ENCODE measurements around the gene SAMD15.

Gene SAMD15

GRCh38 chr14:77424862-77425261, 47.7 kb downstream of the SAMD15 start:
- Mint-ChIP-seq H3K9me3 (peaks cover 14% of the 10 kb centered on the region), H3K27me3 (ENCODE audit: low read depth, poor library complexity) (peaks cover 3% of the 10 kb centered on the region), H3K27ac (no peak overlapping the region), H3K36me3 (ENCODE audit: low read depth) (peaks cover 88% of the 10 kb centered on the region), H3K4me1 (no peaks in the 10 kb centered on the region), H3K4me3 (no peak overlapping the region)
- no peak for DNase-seq
- TF ChIP-seq CTCF (IDR thresholded peaks at IDR 0.05), result no peak

- Mint-ChIP-seq H3K9me3 (no peaks in the 10 kb centered on the region), H3K27ac (no peak overlapping the region), H3K4me1 (no peaks in the 10 kb centered on the region), H3K36me3 (ENCODE audit: low read depth) (peaks cover 84% of the 10 kb centered on the region), H3K4me3 (no peak overlapping the region), H3K27me3 (ENCODE audit: low read depth, poor library complexity) (peaks cover 3% of the 10 kb centered on the region)
- DNase-seq, result no peak
- TF ChIP-seq CTCF (IDR thresholded peaks at IDR 0.05), result no peak
Observed at GRCh38 chr14:77426396-77426795, 49.2 kb downstream of the SAMD15 start.

- Mint-ChIP-seq H3K27ac (no peak overlapping the region), H3K27me3 (ENCODE audit: low read depth, poor library complexity) (no peaks in the 10 kb centered on the region), H3K36me3 (ENCODE audit: low read depth) (peaks cover 47% of the 10 kb centered on the region), H3K4me1 (no peaks in the 10 kb centered on the region), H3K9me3 (no peaks in the 10 kb centered on the region), H3K4me3 (no peak overlapping the region)
- TF ChIP-seq CTCF (IDR thresholded peaks at IDR 0.05), result no peak
- DNase-seq, result no peak
Observed at GRCh38 chr14:77436042-77436441, 58.9 kb downstream of the SAMD15 start.

- H3K4me3 Mint-ChIP-seq, result no peak overlapping the region
- no peak for DNase-seq
- H3K9me3 Mint-ChIP-seq, result no peaks in the 10 kb centered on the region
- peaks cover 56% of the 10 kb centered on the region for H3K36me3 Mint-ChIP-seq (ENCODE audit: low read depth)
- no peaks in the 10 kb centered on the region for H3K4me1 Mint-ChIP-seq
- no peak overlapping the region for H3K27ac Mint-ChIP-seq
- TF ChIP-seq CTCF (IDR thresholded peaks at IDR 0.05), result no peak
- H3K27me3 Mint-ChIP-seq (ENCODE audit: low read depth, poor library complexity), result no peaks in the 10 kb centered on the region
Observed at GRCh38 chr14:77438596-77438995, 61.4 kb downstream of the SAMD15 start.

- Mint-ChIP-seq H3K27me3 (ENCODE audit: low read depth, poor library complexity) (no peaks in the 10 kb centered on the region), H3K9me3 (no peaks in the 10 kb centered on the region), H3K4me3 (no peak overlapping the region), H3K27ac (no peak overlapping the region), H3K4me1 (no peaks in the 10 kb centered on the region), H3K36me3 (ENCODE audit: low read depth) (peaks cover 52% of the 10 kb centered on the region)
- DNase-seq, result no peak
- no peak for TF ChIP-seq CTCF (IDR thresholded peaks at IDR 0.05)
Observed at GRCh38 chr14:77439861-77440260, 62.7 kb downstream of the SAMD15 start.

Measured in nephron progenitor cell (in vitro differentiated cells).